Activated CD4-positive, alpha-beta T cell treated with anti-CD3 and anti-CD28 coated beads for 36 hours (primary cell): ENCODE data around the gene RABGAP1L. TPM values are rescaled to one million over a fixed set of nuclear protein-coding genes. Genes with fewer than 3 reads are reported as not detected.

Experiments
- ATAC-seq: fragments of 200-7000 bp; cut with Tn5 transposase; one replicate; pipeline ENCODE4 v1.10.0; 2021; ENCODE audit warnings: mild to moderate bottlenecking, moderate library complexity
- CTCF ChIA-PET: fragments of 350-600 bp; sonication (Branson Sonifier 250); formaldehyde crosslinking; loops from one replicate; lab custom pipeline; 2021; ENCODE audit warnings: antibody characterized with exemption; lab: Charles Lee
- POLR2A ChIA-PET: fragments of 350-600 bp; sonication (Branson Sonifier 250); formaldehyde crosslinking; loops from one replicate; lab custom pipeline; 2021; ENCODE audit warnings: antibody characterized with exemption, inconsistent platforms; lab: Charles Lee
- DNase-seq: peaks from one replicate; pipeline ENCODE4 v3.0.0-alpha.2; 2020
- H3K27ac Mint-ChIP-seq: one replicate; pipeline ENCODE4 v1.8.0; 2021; ENCODE audit warnings: mixed read lengths
- H3K27me3 Mint-ChIP-seq: one replicate; pipeline ENCODE4 v1.8.0; 2021; ENCODE audit warnings: mixed read lengths
- H3K36me3 Mint-ChIP-seq: one replicate; pipeline ENCODE4 v1.8.0; 2021; ENCODE audit warnings: low read depth, mixed read lengths
- H3K4me1 Mint-ChIP-seq: one replicate; pipeline ENCODE4 v1.8.0; 2021; ENCODE audit warnings: mixed read lengths
- H3K4me3 Mint-ChIP-seq: one replicate; pipeline ENCODE4 v1.8.0; 2021; ENCODE audit warnings: mild to moderate bottlenecking, moderate library complexity, mixed read lengths
- H3K9me3 Mint-ChIP-seq: one replicate; pipeline ENCODE4 v1.8.0; 2021; ENCODE audit warnings: low read depth, mixed read lengths
- intact Hi-C, 2 experiments: fragments of 100-400 bp; cut with DNase I in 1 of 2; cut with micrococcal nuclease in 1 of 2; formaldehyde crosslinking; loops; one replicate each; pipeline versions ENCODE4 v1.14.2 to v1.15.1; 2022 to 2024; cut with DNase I, micrococcal nuclease
- total RNA-seq, 2 experiments: library from RNA; stranded (reverse); gene quantifications; one replicate each; pipeline ENCODE4 v1.2.3, GENCODE V29; 2021

RABGAP1L gene
- total RNA-seq, 2 experiments from 2014 or later, result 22.6 to 29.9 TPM

DNA sequence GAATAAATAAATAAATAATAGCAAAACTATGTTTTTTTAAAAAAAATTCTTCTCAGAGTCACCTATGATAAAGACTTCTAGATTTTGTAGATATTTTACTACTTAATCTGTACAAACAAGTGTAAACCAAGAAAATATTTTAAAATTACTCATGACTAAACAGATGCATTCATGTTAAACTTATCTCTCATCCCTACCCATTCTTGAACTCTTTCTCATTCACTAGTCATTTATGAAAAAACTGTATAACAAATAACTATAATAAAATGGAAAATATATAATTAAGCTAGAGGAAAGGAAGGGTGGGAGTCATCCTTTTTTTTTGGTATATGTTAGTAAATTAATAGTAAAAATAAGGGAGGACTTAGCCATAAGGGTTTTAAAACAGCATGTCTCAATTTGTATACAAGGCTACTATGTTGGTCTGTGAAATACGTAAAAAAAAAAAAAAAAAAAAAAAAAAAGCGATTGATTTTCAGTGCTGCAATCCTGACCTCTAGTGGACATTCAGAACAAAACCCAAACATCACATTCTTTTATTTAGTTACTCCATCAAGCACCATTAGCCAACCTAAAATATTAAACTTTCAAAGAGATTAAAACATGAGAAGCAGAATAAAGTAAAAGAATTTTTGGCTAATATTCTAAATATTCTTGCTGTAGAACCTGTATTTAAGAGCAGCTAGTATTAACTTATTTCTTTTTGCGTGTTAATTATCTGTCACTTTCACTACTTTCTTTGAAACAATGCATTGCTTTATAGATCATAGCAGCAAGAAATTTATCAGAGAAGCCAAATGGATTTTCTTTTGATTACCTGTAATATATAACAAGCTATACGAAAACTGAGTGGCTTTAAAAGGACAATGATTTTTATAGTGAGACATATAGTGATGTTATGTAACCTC lies 584.6 kb downstream of the RABGAP1L start:
- DNase-seq (no peak), ATAC-seq (no peak)
- POLR2A ChIA-PET, result no interaction called here

DNA sequence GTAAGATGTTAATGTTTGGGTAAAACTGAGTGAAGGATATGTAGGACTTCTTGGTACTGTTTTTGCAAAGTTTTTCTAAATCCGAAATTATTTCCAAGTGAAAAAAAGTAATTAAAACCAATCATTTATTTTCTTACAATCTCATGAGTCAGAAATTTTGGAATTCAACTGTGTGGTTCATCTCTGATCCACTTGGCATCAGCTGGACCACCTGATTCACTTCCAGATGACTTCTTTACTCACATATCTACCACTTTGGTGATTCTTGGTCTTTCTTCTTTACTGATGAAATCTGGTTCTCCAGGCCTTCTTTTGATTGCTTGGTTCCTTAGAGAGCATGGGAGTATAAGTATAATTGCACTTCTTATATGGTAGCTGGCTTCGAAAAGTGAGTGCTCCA lies 585.6 kb downstream of the RABGAP1L start:
- POLR2A ChIA-PET, result no interaction called here
- H3K36me3 Mint-ChIP-seq, result no peaks in the 10 kb centered on the region
- no peaks in the 10 kb centered on the region for H3K27me3 Mint-ChIP-seq
- DNase-seq, result no peak
- H3K4me3 Mint-ChIP-seq, result no peak overlapping the region
- CTCF ChIA-PET, result interaction anchor here (1.1 to 3.1 kb wide), 9 partner anchors 21 to 545 kb away, joined by 3 to 22 read pairs (median 5); no protein-coding TSS in a partner anchor
- ATAC-seq, result no peak
- H3K4me1 Mint-ChIP-seq, result peaks cover 3% of the 10 kb centered on the region
- no peaks in the 10 kb centered on the region for H3K9me3 Mint-ChIP-seq
- no peak overlapping the region for H3K27ac Mint-ChIP-seq
- intact Hi-C loops, result loop anchor here (1.0 to 5.0 kb wide), 5 partner anchors 482 to 1998 kb away; no protein-coding TSS in a partner anchor

More for the DNA sequence above, 584.6 kb downstream of the RABGAP1L start:
- Mint-ChIP-seq H3K27ac (no peak overlapping the region), H3K27me3 (no peaks in the 10 kb centered on the region), H3K4me3 (no peak overlapping the region), H3K36me3 (no peaks in the 10 kb centered on the region), H3K9me3 (no peaks in the 10 kb centered on the region), H3K4me1 (peaks cover 3% of the 10 kb centered on the region)
- CTCF ChIA-PET, result interaction anchor here (0.6 to 3.1 kb wide), 15 partner anchors 22 to 1265 kb away, joined by 3 to 22 read pairs (median 4); no protein-coding TSS in a partner anchor
- intact Hi-C loops, result loop anchor here (1.0 to 5.0 kb wide), 5 partner anchors 481 to 1997 kb away; no protein-coding TSS in a partner anchor

- no peaks in the 10 kb centered on the region for H3K36me3 Mint-ChIP-seq
- ATAC-seq, result no peak
- DNase-seq, result no peak
- no peaks in the 10 kb centered on the region for H3K4me1 Mint-ChIP-seq
- intact Hi-C loops, result no loop called here
- no peak overlapping the region for H3K4me3 Mint-ChIP-seq
- no peaks in the 10 kb centered on the region for H3K27me3 Mint-ChIP-seq
- ChIA-PET CTCF (interaction anchor here (0.9 to 3.1 kb wide), 5 partner anchors 39 to 493 kb away, joined by 3 to 22 read pairs (median 5); no protein-coding TSS in a partner anchor), POLR2A (no interaction called here)
- no peaks in the 10 kb centered on the region for H3K9me3 Mint-ChIP-seq
- no peak overlapping the region for H3K27ac Mint-ChIP-seq
Measured at GRCh38 chr1:174746024-174746808, 586.9 kb downstream of the RABGAP1L start.

GRCh38 chr1:174747613-174748012 lies 588.3 kb downstream of the RABGAP1L start:
- no peak overlapping the region for H3K4me3 Mint-ChIP-seq
- intact Hi-C loops, result no loop called here
- no peak for ATAC-seq
- DNase-seq, result no peak
- H3K36me3 Mint-ChIP-seq, result no peaks in the 10 kb centered on the region
- H3K27me3 Mint-ChIP-seq, result no peaks in the 10 kb centered on the region
- CTCF ChIA-PET, result interaction anchor here (0.7 to 1.4 kb wide), 3 partner anchors 37 to 485 kb away, joined by 3 to 10 read pairs (median 3); no protein-coding TSS in a partner anchor
- POLR2A ChIA-PET, result no interaction called here
- no peak overlapping the region for H3K27ac Mint-ChIP-seq
- no peaks in the 10 kb centered on the region for H3K4me1 Mint-ChIP-seq
- no peaks in the 10 kb centered on the region for H3K9me3 Mint-ChIP-seq

DNA sequence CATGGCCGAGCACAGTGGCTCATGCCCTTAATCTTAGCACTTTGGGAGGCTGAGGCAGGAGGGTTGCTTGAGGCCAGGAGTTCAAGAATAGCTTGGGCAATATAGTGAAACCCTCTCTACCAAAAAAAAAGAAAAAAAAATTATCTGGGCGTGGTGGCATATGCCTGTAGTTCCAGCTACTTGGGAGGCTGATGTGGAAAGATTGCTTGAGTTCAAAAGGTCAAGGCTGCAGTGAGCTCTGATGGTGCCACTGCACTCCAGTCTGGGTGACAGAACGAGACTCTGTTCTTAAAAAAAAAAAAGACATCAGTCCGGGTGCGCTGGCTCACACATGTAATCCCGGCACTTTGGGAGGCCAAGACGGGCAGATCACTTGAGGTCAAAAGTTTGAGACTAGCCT lies 589.3 kb downstream of the RABGAP1L start:
- H3K27me3 Mint-ChIP-seq, result no peaks in the 10 kb centered on the region
- POLR2A ChIA-PET, result no interaction called here

DNA sequence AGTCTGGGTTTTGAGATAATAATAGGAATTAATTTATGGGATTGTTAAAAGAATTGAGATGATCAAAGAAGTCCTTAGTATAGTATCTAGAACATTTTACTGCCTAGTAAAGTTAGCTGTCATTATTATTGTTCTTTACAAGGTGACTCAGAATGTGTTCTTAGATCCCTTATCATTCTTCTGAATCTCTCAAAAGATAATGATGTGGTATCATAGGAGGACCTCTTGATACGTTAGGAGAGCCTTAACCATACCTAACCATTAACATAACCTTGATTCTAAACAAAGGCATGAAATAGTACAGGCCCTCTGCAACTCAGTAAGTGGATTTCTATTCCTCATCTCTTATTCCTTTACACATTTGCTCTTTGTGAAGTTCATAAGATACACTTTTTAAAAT lies 593.8 kb downstream of the RABGAP1L start:
- CTCF ChIA-PET, result interaction anchor here (0.7 kb wide), 1 partner anchor 491 kb away, joined by 5 read pairs; no protein-coding TSS in a partner anchor
- Mint-ChIP-seq H3K4me3 (no peak overlapping the region), H3K36me3 (no peaks in the 10 kb centered on the region), H3K9me3 (no peaks in the 10 kb centered on the region), H3K27me3 (no peaks in the 10 kb centered on the region), H3K4me1 (no peaks in the 10 kb centered on the region), H3K27ac (no peak overlapping the region)
- ATAC-seq (no peak), DNase-seq (no peak)
- POLR2A ChIA-PET, result no interaction called here
- intact Hi-C loops, result no loop called here

More for the DNA sequence above, 589.3 kb downstream of the RABGAP1L start:
- no peak for ATAC-seq
- DNase-seq, result no peak
- Mint-ChIP-seq H3K9me3 (no peaks in the 10 kb centered on the region), H3K4me1 (no peaks in the 10 kb centered on the region), H3K36me3 (no peaks in the 10 kb centered on the region), H3K4me3 (no peak overlapping the region), H3K27ac (no peak overlapping the region)
- intact Hi-C loops, result no loop called here
- CTCF ChIA-PET, result interaction anchor here (1.0 kb wide), 1 partner anchor 38 kb away, joined by 3 read pairs; no protein-coding TSS in a partner anchor

DNA sequence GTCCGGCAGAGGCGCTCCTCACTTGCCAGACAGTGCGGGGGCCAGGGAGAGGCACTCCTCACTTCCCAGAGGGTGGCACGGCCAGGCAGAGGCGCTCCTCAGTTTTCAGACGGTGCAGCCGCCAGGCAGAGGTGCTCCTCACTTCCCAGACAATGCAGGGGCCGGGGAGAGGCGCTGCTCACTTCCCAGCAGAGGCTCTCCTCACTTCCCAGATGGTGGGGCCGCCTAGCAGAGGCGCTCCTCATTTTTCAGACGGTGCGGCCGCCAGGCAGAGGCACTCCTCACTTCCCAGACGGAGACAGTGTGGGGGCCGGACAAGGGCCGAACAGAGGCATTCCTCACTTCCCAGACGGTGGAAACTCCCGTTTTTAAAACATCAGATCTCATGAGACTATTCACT lies 602.0 kb downstream of the RABGAP1L start:
- ChIA-PET POLR2A (no interaction called here), CTCF (no interaction called here)
- DNase-seq (no peak), ATAC-seq (no peak)
- no peak overlapping the region for H3K27ac Mint-ChIP-seq
- H3K27me3 Mint-ChIP-seq, result no peaks in the 10 kb centered on the region
- intact Hi-C loops, result no loop called here
- H3K9me3 Mint-ChIP-seq, result no peaks in the 10 kb centered on the region
- H3K4me1 Mint-ChIP-seq, result no peaks in the 10 kb centered on the region
- H3K4me3 Mint-ChIP-seq, result no peak overlapping the region
- no peaks in the 10 kb centered on the region for H3K36me3 Mint-ChIP-seq

- H3K9me3 Mint-ChIP-seq, result no peaks in the 10 kb centered on the region
- ATAC-seq (no peak), DNase-seq (no peak)
- ChIA-PET POLR2A (no interaction called here), CTCF (no interaction called here)
- H3K4me3 Mint-ChIP-seq, result no peak overlapping the region
- no peaks in the 10 kb centered on the region for H3K4me1 Mint-ChIP-seq
- intact Hi-C loops, result no loop called here
- H3K36me3 Mint-ChIP-seq, result no peaks in the 10 kb centered on the region
- H3K27me3 Mint-ChIP-seq, result no peaks in the 10 kb centered on the region
- H3K27ac Mint-ChIP-seq, result no peak overlapping the region
Measured at GRCh38 chr1:174761901-174762585, 602.7 kb downstream of the RABGAP1L start.

DNA sequence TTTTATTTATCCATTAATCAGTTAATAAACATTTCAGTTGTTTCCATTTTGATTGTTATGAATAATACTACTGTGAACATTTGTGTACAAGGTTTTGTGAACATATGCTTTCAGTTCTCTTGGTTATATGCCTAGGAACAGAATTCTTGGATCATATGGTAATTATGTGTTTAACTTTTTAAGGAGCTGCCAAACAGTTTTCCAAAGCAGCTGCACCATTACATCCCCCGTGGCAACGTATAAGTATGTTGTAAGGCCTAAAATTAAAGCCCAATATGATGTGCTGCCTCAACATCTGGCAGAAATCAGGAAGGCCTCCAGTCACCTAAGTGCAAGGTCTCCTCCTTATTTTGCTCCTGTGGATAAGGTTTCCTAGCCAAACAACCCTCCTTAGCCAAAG lies 604.9 kb downstream of the RABGAP1L start:
- ChIA-PET POLR2A (no interaction called here), CTCF (no interaction called here)
- Mint-ChIP-seq H3K4me1 (peaks cover 8% of the 10 kb centered on the region), H3K9me3 (no peaks in the 10 kb centered on the region), H3K36me3 (no peaks in the 10 kb centered on the region), H3K27me3 (no peaks in the 10 kb centered on the region), H3K27ac (no peak overlapping the region), H3K4me3 (no peak overlapping the region)
- DNase-seq (no peak), ATAC-seq (no peak)
- intact Hi-C loops, result no loop called here

- no peaks in the 10 kb centered on the region for H3K36me3 Mint-ChIP-seq
- H3K27me3 Mint-ChIP-seq, result no peaks in the 10 kb centered on the region
- H3K27ac Mint-ChIP-seq, result no peak overlapping the region
- H3K4me3 Mint-ChIP-seq, result no peak overlapping the region
- ATAC-seq, result no peak
- H3K4me1 Mint-ChIP-seq, result peaks cover 10% of the 10 kb centered on the region
- POLR2A ChIA-PET, result no interaction called here
- DNase-seq, result no peak
- CTCF ChIA-PET, result interaction anchor here (0.9 to 2.0 kb wide), 2 partner anchors 14 to 23 kb away, joined by 3 to 5 read pairs; no protein-coding TSS in a partner anchor
- no peaks in the 10 kb centered on the region for H3K9me3 Mint-ChIP-seq
- intact Hi-C loops, result no loop called here
Measured at GRCh38 chr1:174766727-174767126, 607.4 kb downstream of the RABGAP1L start.

DNA sequence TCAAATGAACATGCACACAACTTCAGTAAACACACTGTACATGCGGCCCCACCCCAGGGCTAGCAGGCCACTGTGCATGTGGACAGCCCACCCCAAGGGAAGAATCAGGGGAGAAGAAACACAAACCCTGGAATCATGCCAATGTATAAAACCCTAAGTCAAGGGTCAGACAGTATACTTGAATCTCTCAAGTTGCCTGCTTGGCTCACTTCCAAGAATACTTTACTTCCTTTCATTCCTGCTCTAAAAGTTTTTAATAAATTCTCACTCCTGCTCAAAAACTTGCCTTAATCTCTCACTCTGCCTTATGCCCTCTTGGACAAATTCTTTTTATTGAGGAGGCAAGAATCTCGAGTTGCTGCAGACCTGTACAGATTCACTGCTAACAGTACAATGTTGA lies 609.2 kb downstream of the RABGAP1L start:
- CTCF ChIA-PET, result no interaction called here
- no peak overlapping the region for H3K4me3 Mint-ChIP-seq
- no peaks in the 10 kb centered on the region for H3K27me3 Mint-ChIP-seq
- H3K27ac Mint-ChIP-seq, result no peak overlapping the region
- no peaks in the 10 kb centered on the region for H3K36me3 Mint-ChIP-seq
- POLR2A ChIA-PET, result no interaction called here
- DNase-seq (no peak), ATAC-seq (no peak)
- peaks cover 10% of the 10 kb centered on the region for H3K4me1 Mint-ChIP-seq
- no peaks in the 10 kb centered on the region for H3K9me3 Mint-ChIP-seq
- intact Hi-C loops, result no loop called here
